Measurements from ENCODE around the gene ABHD6. TPM values are rescaled to one million over a fixed set of nuclear protein-coding genes. Genes with fewer than 3 reads are reported as not detected.

The ABHD6 gene
- total and polyA plus RNA-seq, 9 of the 15 experiments (the other 6 are each of a cell fraction or from before 2014, with no cell fraction given), result 0.53 to 3.6 (median 2.5) TPM

DNA sequence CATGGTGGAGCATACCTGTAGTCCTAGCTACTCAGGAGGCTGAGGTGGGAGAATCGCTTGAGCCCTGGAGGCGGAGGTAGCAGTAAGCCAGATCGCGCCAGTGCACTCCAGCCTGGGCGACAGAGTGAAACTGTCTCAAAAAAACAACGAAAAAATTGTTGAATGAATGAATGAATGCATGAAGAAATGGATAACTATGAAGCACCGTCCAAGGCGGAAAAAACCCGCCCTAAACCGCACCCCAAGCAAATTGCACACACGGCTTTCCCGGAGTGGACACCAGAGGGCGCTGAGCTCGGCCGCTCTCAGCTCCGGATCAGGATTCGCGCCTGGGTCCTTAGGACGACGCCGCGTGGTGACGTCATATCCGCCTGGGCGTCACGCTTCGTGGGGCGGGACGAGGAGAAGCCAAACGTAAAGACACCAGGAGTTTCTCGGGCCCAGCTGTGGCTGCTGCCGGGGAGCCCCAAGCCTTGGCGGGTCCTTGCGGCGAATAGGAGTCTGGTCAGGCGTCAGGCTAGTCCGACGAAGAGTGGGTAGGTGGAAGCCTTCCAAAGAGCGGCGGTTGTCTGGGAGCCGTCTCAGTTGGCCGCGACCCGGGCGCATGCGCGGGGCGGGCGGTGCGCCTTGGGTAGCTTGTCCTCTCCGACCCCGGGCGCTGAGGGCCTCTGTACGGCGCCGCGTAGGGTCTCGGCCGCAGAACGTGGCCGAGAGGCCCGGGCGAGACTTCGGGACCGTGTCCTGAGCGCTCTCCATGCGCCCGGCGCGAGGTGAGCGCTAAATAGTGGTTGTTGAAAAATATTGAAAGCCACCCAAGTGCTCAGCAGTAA lies 68.5 kb downstream of the ABHD6 start, which contains the start of the genes HTD2 and RPP14 (continued):
- TF ChIP-seq HDAC1 (IDR thresholded peaks at IDR 0.05), result peak in 1 of 2 experiments; percentile 31; a peak in 1 of 4 replicates
- TF ChIP-seq RBM34 (IDR thresholded peaks at IDR 0.05; ENCODE audit: borderline replicate concordance, insufficient read depth, low read length), result no peak
- TF ChIP-seq LEF1 (IDR thresholded peaks at IDR 0.05), result no peak
- TF ChIP-seq GABPA (tag; conservative IDR thresholded peaks at IDR 0.05; ENCODE audit: low read depth), result peak; percentile 95
- TF ChIP-seq NR2C1 (IDR thresholded peaks at IDR 0.05), result peak; percentile 28; the same call in 1 of the 2 replicates
- TF ChIP-seq NR2C1 (tag; IDR thresholded peaks at IDR 0.05), result 0 out of 2 replicates have a peak, but pooled peaks have one; percentile 29
- TF ChIP-seq ZNF778 (CRISPR knock-in tag; IDR thresholded peaks at IDR 0.05), result no peak
- no peak for TF ChIP-seq PATZ1 (CRISPR knock-in tag; IDR thresholded peaks at IDR 0.05; ENCODE audit: borderline replicate concordance)
- no peak for TF ChIP-seq ZNF699 (CRISPR knock-in tag; IDR thresholded peaks at IDR 0.05; ENCODE audit: insufficient replicate concordance)
- no peak for TF ChIP-seq ARID2 (IDR thresholded peaks at IDR 0.05)
- no peak for TF ChIP-seq SLC30A9 (CRISPR knock-in tag; IDR thresholded peaks at IDR 0.05)
- peak; percentile 42 for TF ChIP-seq SAP30 (IDR thresholded peaks at IDR 0.05; ENCODE audit: borderline replicate concordance, insufficient read depth, low read depth, low read length, poor library complexity, severe bottlenecking)
- TF ChIP-seq MYC (IDR thresholded peaks at IDR 0.05; ENCODE audit: low read depth, low read length), result peak; percentile 40; the same call in 1 of the 2 replicates
- TF ChIP-seq MYC (CRISPR knock-in tag; IDR thresholded peaks at IDR 0.05; ENCODE audit: borderline replicate concordance, low read depth), result no peak
- no peak for TF ChIP-seq OTX1 (CRISPR knock-in tag; IDR thresholded peaks at IDR 0.05)
- TF ChIP-seq WHSC1 (IDR thresholded peaks at IDR 0.05; ENCODE audit: low read length), result no peak
- TF ChIP-seq CSDE1 (IDR thresholded peaks at IDR 0.05), result peak in 1 of 2 experiments; percentile 67; a peak in 2 of 4 replicates
- TF ChIP-seq ZFP1 (CRISPR knock-in tag; IDR thresholded peaks at IDR 0.05), result no peak
- peak; percentile 50; the same call in 1 of the 2 replicates for TF ChIP-seq ZNF644 (tag; IDR thresholded peaks at IDR 0.05; ENCODE audit: low read depth)
- TF ChIP-seq L3MBTL2 (IDR thresholded peaks at IDR 0.05), result peak; percentile 71
- peak; percentile 76; the same call in 1 of the 2 replicates for TF ChIP-seq PHF8 (IDR thresholded peaks at IDR 0.05; ENCODE audit: borderline replicate concordance, low read length)
- peak; percentile 71; the same call in 1 of the 2 replicates for TF ChIP-seq ZFX (CRISPR knock-in tag; IDR thresholded peaks at IDR 0.05)
- TF ChIP-seq CREB5 (CRISPR knock-in tag; IDR thresholded peaks at IDR 0.05), result no peak
- TF ChIP-seq, protein P1, sequence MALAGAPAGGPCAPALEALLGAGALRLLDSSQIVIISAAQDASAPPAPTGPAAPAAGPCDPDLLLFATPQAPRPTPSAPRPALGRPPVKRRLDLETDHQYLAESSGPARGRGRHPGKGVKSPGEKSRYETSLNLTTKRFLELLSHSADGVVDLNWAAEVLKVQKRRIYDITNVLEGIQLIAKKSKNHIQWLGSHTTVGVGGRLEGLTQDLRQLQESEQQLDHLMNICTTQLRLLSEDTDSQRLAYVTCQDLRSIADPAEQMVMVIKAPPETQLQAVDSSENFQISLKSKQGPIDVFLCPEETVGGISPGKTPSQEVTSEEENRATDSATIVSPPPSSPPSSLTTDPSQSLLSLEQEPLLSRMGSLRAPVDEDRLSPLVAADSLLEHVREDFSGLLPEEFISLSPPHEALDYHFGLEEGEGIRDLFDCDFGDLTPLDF (CRISPR knock-in tag; IDR thresholded peaks at IDR 0.05), result no peak; the same call in 1 of the 2 replicates
- TF ChIP-seq ZNF696 (CRISPR knock-in tag; conservative IDR thresholded peaks at IDR 0.05), result no peak

Data from K562 (cell line).